Measurements from ENCODE around the gene ATL2.
"Not testable (repeated sequence)": the region's sequence is repeated elsewhere in the genome, so short reads cannot be mapped to it uniquely, and the experiment has no call there.

The ATL2 gene

DNA sequence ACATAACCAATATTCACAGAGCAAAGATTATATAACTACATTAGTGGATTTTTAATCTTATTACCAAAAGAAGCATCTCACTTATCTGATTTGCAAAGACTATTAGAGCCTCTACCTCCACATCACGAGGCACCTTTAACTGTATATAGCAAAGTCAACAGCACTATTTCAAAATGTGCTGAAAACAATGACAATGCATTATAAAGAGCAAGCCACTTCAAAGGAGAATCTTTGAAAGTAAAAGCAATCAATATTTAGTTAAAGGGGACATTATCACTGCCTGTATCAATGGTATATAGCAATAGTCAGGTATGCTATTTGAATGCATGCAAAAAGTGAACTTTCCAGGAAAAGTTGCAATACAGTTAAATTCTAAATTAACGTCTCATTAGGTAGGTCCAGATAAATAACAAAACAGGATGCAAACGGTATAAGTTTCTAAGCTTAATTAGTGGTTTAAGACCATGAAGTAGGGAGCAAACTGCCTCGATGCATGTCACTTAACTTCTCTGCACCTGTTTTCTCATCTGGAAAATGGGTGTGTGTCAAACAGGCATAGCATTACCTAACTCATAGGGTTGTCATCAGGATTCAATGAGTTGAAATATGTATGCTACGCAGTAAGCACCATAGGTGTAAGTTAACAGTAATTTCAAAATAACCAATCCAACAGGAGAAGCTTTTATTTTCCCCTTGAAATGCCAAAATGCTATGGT is 31.6 kb downstream of the ATL2 start:
- no peak for DNase-seq
- in situ Hi-C loops (cut with MboI; ENCODE audit: low pct_unique_long_range_greater_than_20kb, low sequenced_read_pairs) = no loop called here

DNA sequence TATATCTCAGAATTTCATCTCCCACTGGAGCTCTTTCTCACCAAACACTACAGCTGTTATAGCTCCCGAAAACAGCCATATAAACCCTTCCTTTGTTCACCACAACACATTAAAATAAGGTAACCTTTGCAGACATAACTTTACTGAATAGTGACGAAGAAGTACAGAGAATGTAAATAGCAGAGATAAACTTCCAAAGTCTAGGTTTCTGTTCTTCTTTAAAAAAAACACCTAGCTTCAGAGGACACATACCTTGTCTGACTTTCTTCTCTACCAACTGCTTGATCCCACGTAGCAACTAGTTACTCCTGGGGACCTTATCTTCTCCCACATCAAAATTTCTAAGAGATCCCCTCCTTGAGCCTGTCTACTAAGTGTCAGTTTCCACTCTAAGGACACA is 32.3 kb downstream of the ATL2 start:
- DNase-seq = no peak
- in situ Hi-C loops (cut with MboI; ENCODE audit: low pct_unique_long_range_greater_than_20kb, low sequenced_read_pairs) = no loop called here

DNA sequence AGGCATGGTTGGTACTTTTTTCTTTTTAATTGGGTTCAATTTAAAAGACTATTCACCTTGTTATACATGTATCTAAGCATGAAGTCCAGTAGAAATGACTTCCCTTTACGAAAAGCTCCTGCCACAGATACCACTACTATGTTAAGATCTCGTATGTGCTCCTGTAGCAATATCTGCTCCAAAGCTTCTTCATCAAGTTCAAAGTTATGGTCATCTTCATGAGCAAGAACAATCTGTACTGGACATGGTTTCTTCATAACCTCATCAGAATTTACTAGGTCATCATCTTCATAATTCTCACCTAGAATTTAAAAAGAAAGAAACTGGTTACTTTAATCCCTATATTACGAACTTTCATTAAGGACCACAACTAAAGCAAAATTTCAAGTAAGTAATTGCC is 33.9 kb downstream of the ATL2 start:
- DNase-seq = no peak
- in situ Hi-C loops (cut with MboI; ENCODE audit: low pct_unique_long_range_greater_than_20kb, low sequenced_read_pairs) = no loop called here

DNA sequence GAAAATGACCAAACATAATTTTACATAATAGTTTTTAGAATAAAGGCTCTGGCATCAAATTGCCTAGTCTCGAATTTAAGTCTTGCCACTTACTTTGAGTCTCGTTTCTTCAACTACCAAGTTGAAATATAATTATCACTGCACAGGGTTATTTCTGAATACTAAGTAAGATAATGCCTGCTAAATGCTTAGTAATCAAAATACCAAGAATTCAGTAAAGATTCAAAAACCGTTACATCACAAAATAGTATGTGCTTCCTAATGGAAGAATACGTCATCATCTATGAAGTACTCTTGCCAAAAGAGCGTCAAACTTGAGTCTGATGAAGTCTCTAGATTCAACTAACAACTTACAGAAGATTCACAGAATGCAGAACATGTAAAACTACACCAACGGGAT is 40.5 kb downstream of the ATL2 start:
- DNase-seq = no peak
- in situ Hi-C loops (cut with MboI; ENCODE audit: low pct_unique_long_range_greater_than_20kb, low sequenced_read_pairs) = no loop called here

DNA sequence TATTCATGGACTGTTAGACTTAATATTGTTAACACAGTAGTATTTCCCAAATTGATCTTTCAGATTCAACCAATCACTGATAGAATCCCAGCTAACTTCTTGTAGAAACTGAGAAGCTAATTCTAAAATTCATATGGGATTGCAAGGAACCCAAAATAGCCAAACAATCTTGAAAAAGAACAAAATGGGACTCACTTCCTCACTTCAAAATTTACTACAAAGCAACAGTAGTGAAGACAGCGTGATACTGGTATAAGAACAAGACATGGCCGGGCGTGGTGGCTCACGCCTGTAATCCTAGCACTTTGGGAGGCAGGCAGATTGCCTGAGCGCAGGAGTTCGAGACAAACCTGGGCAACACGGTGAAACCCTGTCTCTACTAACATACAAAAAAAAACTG is 46.3 kb downstream of the ATL2 start:
- no peak for DNase-seq
- in situ Hi-C loops (cut with MboI; ENCODE audit: low pct_unique_long_range_greater_than_20kb, low sequenced_read_pairs) = no loop called here

DNA sequence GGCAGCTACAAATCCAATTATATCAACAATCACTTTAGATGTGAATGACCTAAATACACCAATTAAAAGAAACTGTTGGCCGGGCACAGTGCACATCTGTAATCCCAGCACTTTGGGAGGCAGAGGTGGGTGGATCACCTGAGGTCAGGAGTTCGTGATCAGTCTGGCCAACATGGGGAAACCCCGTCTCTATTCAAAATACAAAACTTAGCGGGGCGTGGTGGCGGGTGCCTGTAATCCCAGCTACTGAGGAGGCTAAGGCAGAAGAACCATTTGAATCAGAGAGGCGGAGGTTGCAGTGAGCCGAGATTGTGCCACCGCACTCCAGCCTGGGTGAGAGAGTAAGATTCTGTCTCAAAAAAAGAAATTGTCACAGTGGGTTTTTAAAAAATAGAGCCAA is 49.5 kb downstream of the ATL2 start:
- in situ Hi-C loops (cut with MboI; ENCODE audit: low pct_unique_long_range_greater_than_20kb, low sequenced_read_pairs) = no loop called here
- DNase-seq = no peak

DNA sequence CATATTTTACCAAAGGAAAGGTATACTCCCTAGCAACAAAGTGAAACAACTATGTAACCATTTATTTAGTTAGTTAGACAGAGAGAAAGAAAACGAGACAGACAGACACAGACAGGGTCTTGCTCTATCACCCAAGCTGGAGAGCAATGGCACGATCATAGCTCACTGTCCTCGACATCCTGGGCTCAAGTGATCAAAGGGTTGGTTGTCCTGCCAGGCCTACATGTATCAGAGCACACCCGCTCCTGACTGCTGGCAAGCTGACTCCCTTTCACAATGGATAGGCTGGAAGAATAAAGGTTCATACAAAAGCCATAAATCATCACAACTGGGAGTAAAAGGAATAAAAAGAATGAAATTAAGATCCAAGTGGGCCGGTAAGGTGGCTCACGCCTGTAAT is 53.5 kb downstream of the ATL2 start:
- no peak for DNase-seq
- in situ Hi-C loops (cut with MboI; ENCODE audit: low pct_unique_long_range_greater_than_20kb, low sequenced_read_pairs) = loop anchor here (25.0 kb wide), 2 partner anchors 189 to 414 kb away; no protein-coding TSS in a partner anchor

DNA sequence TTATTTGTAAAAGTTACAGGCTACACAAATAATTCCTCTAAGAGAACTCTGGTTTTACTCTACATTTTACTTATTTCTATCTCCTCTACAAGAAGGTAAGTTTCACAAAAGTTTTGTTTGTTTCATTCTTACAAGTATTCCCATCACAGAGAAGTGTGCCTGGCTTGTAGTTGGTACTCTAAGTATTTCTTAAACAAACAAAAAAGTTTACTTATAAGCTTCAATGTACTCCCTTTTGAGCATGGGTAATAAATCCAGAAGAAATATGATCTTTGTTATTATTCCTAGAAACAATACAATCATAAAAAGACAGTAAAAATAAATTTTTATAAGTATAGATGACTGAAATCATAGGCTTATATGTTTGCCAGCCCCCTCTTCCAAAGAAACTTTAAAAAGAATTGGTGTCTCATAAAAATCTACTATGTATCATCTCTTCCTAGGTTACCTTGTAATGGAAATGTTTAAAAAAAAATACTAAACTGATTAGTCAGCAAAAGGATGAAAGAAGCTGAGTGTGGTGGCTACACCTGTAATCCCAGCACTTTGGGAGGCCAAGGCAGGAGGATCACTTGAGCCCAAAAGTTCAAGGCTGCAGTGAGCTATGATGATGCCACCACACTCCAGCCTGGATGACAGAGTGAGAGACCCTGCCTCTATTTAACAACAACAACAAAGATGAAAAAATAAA is 54.7 kb downstream of the ATL2 start:
- in situ Hi-C loops (cut with MboI; ENCODE audit: low pct_unique_long_range_greater_than_20kb, low sequenced_read_pairs) = loop anchor here (25.0 kb wide), 2 partner anchors 190 to 415 kb away; no protein-coding TSS in a partner anchor
- DNase-seq = no peak

DNA sequence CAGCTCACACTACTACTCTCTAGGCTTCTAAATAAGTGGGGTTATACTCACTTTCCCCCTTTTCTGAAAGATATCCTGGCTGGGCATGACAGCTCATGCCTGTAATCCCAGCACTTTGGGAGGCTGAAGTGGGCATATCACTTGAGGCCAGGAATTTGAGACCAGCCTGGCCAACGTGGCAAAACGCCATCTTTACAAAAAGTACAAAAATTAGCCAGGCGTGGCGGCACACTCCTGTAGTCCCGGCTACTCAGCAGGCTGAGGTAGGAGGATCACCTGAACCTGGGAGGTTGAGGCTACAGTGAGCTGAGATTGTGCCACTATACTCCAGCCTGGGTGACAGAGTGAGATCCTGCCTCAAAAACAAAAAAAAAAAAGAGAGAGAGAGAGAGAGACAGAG is 57.8 kb downstream of the ATL2 start:
- not testable (repeated sequence) for DNase-seq
- in situ Hi-C loops (cut with MboI; ENCODE audit: low pct_unique_long_range_greater_than_20kb, low sequenced_read_pairs) = loop anchor here (25.0 kb wide), 2 partner anchors 193 to 418 kb away; no protein-coding TSS in a partner anchor

DNA sequence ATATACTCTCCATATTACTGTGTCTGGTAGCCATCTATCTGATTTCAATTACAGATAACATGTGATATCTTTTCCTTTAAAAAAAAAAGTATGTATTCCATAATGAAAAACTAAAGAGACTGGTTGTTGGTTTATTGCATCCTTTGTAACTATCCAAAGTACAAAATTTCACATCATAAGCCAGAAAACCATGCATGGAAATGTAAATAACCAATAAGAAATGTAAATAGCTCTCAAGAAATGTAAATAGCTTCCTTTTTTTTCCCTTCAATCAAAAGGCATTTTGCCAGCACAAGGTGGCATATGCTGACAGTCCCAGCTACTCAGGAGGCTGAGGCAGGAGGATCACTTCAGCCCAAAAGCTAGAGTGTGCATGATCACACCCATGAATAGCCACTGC is 59.3 kb downstream of the ATL2 start:
- DNase-seq = no peak
- in situ Hi-C loops (cut with MboI; ENCODE audit: low pct_unique_long_range_greater_than_20kb, low sequenced_read_pairs) = loop anchor here (25.0 kb wide), 2 partner anchors 195 to 420 kb away; no protein-coding TSS in a partner anchor

DNA sequence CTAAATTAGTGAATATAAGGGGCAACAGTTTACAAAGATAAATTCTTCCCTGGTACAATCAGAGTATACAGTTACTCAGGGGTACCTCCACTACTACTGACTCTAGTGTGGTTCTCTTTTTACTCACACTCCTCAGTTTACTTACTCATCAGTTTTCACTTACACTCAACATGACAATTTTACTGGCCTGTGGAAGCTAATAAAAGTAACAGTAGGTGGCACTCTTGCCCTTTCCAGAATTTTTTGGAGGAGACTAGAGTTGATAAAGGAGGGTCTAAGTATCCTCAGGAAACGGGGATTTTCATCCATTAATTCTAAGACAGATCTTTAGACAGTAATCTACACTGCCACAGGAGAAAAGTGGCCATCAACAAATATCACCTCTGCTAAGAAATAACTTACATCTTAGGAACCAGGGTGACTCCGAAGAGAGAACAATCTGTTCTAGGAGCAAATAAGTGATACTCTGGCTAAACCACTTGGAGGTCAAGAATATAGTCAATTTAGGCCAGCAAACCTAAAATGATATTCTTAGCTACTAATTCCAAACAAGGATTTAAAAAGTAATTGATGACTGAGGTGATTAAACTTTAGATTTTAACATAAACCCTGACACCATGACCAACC is 61.3 kb downstream of the ATL2 start:
- DNase-seq = peak; percentile 70
- in situ Hi-C loops (cut with MboI; ENCODE audit: low pct_unique_long_range_greater_than_20kb, low sequenced_read_pairs) = loop anchor here (25.0 kb wide), 2 partner anchors 196 to 421 kb away; no protein-coding TSS in a partner anchor

DNA sequence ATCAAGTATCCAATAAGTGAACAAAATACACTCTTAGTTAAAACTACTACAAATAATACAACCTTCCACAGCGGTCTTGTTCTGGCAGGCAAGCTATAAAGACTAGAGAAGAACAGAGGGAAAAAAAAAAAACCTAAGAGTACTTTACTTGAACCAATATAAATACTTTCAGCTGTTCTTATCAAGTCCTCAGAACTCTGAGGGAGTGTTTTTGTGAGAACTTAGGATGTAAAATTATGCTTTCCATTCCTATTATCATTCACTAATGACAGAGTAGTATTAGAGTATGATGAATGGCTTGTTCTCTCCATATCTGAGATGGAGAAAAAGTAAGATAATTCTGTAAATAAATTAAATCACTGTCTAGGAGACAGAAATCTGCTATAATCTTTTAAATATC is 68.3 kb downstream of the ATL2 start:
- DNase-seq = no peak
- in situ Hi-C loops (cut with MboI; ENCODE audit: low pct_unique_long_range_greater_than_20kb, low sequenced_read_pairs) = loop anchor here (25.0 kb wide), 2 partner anchors 203 to 428 kb away; no protein-coding TSS in a partner anchor

DNA sequence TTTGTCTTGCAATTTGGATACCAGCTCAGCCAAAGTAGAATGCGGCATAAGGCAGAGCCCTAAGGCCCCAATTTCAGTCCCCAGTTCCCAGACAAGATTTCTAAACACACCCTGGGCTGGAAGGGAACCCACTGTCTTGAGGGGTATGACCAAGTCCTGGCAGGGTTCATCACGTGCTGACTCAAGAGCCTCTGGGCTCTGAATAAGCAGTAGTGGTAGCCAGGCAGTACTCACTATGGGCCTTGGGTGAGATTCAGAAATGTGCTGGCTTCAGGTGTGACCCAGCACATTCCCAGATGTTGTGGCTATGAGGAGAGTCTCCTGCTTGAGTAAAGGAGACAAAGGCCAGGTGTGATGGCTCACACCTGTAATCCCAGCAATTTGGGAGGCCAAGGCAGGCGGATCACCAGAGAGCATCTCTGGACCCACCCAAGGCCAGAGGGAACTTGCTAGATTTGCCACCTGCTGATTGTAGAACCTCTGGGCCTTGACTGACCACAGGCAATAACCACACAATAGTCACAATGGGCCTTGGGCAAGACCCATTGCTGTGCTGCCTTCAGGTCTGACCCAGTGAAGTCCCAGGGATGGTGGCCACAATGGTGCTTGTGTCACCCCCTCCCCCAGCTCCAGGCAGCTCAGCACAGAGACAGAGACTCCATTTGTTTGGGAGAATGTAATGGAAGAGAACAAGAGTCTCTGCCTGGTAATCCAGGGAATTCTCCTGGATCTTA is 74.9 kb downstream of the ATL2 start:
- DNase-seq = no peak
- in situ Hi-C loops (cut with MboI; ENCODE audit: low pct_unique_long_range_greater_than_20kb, low sequenced_read_pairs) = loop anchor here (25.0 kb wide), 2 partner anchors 210 to 435 kb away; no protein-coding TSS in a partner anchor

DNA sequence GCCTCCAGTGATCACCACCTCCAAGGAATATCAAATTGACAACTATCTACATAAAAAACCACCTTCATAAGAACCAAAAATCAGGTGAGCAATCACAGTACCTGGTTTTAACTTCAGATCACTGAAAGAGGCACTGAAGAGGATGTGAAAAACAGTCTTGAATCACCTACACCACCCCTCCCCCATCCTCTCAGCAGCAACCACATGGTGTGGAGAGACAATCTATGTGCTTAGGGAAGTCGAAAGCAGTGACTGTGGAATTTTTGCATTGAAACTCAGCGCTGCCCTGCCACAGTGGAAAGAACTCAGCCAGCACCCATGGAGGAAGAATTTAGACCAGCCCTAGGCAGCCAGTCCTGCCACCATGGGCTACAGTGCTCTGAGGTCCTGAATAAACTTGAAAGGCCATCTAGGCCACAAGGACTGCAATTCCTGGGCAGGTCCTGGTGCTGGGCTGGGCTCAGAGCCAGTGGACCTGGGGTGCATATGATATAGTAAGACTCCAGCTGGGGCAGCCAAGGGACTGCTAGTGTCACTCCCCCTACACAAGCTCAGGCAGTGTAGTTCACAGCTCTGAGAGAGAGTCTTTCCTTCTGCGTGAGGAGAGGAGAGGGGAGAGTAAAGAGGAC is 75.6 kb downstream of the ATL2 start:
- in situ Hi-C loops (cut with MboI; ENCODE audit: low pct_unique_long_range_greater_than_20kb, low sequenced_read_pairs) = loop anchor here (25.0 kb wide), 2 partner anchors 211 to 436 kb away; no protein-coding TSS in a partner anchor
- no peak for DNase-seq

DNA sequence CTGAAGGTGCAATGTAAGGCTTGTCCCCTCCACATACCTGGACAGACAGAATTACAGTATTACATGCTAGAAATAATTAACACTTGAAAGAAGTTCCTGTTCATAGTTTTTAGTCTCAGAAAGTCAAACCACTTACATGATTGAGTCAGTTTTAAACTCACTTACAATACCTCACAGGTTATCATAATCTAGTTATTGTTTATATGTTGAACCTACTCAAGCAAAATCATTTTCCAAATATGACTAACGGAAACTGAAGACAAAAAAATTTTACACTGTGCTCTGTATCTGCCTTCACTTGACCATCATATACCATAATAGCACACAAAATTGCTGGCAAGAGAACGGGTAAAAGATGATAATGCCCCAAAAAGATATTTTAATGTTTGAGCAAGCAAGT is 78.5 kb downstream of the ATL2 start:
- in situ Hi-C loops (cut with MboI; ENCODE audit: low pct_unique_long_range_greater_than_20kb, low sequenced_read_pairs) = no loop called here
- no peak for DNase-seq

DNA sequence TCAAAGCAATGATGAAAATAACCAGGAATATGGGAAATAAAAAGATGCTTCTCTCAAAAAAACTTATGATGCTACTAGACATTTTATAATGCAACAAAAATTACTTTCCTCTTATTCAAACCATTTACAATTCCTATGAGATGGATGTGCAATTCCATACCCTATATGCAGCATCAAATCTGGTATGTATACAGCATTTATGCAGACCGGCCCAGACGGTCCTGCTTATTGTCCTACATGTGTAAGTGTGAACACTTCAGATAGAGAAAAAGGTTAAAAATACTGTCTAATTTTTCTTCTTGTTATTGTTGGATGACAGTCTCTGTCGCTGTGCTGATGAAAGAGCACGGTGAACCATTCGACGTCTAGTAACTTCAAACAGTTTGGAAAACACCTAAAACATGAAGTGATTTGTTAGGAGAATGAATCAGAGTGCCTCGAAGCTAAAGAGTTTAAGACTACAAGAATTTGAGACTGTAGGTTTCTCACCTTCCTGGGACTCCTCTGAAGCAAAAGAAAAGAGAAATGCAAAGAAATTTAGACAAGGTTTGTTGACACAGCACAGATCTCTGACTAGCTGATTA is 80.8 kb downstream of the ATL2 start:
- no peak for DNase-seq
- in situ Hi-C loops (cut with MboI; ENCODE audit: low pct_unique_long_range_greater_than_20kb, low sequenced_read_pairs) = no loop called here

DNA sequence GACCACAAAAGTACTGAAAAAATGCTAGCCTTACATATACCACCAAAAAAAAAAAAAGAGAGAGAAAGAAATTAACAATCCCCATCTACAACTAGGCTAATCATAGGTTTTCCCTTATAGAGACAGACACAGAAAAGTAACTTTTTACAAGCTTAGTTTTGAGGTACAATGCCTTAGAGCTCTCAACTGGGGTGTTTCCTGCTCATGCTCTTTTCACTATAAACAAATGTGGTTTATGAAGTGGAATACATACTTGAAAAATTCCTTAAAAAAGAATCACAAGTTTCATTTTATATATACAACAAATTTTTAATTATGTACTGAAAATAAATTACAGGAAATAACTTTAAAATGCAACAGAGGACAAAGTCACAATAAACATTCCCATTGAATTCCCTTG is 82.5 kb downstream of the ATL2 start:
- DNase-seq = no peak
- in situ Hi-C loops (cut with MboI; ENCODE audit: low pct_unique_long_range_greater_than_20kb, low sequenced_read_pairs) = no loop called here

DNA sequence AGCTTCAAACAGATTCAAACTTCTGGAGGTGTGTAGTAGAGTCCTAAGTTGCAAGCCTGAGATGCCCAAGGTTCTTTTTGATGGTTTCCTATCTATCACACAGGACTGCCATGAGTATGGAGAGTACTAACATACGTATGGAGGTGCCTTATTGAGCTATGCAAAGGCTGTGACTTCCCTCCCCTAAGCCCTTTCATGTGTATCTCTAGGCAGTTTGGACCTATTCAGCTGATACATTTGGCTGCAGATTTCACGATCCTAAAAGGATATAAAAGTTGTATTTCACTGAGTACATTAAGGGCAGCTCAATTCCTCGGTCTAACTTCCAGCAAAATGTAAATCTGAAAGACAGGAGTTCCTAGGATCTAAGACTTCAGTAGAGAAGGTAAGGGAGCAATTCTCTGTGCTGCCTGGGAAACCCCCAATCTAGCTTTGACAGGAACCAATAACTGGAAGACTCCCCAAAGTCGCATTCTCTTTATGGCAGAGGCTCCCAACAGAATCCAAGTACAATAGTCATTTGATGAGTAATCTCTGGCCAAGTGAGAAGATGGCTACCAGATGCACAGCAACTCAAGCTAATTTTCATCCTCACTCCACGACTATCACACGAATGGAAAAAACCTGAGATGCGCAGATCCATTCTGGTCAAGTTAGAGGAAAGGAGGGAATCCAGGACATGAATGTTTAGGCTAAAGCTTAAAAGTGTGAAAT is 83.8 kb downstream of the ATL2 start:
- in situ Hi-C loops (cut with MboI; ENCODE audit: low pct_unique_long_range_greater_than_20kb, low sequenced_read_pairs) = no loop called here
- no peak for DNase-seq
